ENCODE data around the gene SRGN.

- TF ChIP-seq REST (IDR thresholded peaks at IDR 0.05; ENCODE audit: insufficient read depth in 1 of 2, low read depth in 2 of 2, low read length in 1 of 2) (no peak), CTCF (IDR thresholded peaks at IDR 0.05) (no peak), TCF7L2 (IDR thresholded peaks at IDR 0.05; ENCODE audit: low read depth, low read length) (no peak), POLR2AphosphoS5 (IDR thresholded peaks at IDR 0.05; ENCODE audit: low read depth, low read length) (no peak)
These were observed 3.3 kb downstream of the SRGN start for GRCh38 chr10:69091143-69091651.
